ENCODE data around the gene LRRK1.

- TF ChIP-seq CTCF (IDR thresholded peaks at IDR 0.05; ENCODE audit: low read length) (no peak), EZH2 (IDR thresholded peaks at IDR 0.05; ENCODE audit: borderline replicate concordance, low read length) (no peak)
Observed at GRCh38 chr15:101028321-101028720, 109.2 kb downstream of the LRRK1 start.
